LHCN-M2 (cell line): Measurements from ENCODE around the gene CXorf49B. TPM values are rescaled to one million over a fixed set of nuclear protein-coding genes. Genes with fewer than 3 reads are reported as not detected.

Source experiments
- DNase-seq: peaks from one replicate; pipeline ENCODE4 v3.0.0-alpha.2; 2012; ENCODE audit warnings: low read depth
- total RNA-seq: library from RNA; depleted of rRNA; stranded (reverse); fragments of >200 nt; gene quantifications from 2 replicates; pipeline ENCODE4 v1.2.3, GENCODE V29; 2014; rRNA removed

The CXorf49B gene
- total RNA-seq, 1 experiment from 2014 or later = not detected

DNA sequence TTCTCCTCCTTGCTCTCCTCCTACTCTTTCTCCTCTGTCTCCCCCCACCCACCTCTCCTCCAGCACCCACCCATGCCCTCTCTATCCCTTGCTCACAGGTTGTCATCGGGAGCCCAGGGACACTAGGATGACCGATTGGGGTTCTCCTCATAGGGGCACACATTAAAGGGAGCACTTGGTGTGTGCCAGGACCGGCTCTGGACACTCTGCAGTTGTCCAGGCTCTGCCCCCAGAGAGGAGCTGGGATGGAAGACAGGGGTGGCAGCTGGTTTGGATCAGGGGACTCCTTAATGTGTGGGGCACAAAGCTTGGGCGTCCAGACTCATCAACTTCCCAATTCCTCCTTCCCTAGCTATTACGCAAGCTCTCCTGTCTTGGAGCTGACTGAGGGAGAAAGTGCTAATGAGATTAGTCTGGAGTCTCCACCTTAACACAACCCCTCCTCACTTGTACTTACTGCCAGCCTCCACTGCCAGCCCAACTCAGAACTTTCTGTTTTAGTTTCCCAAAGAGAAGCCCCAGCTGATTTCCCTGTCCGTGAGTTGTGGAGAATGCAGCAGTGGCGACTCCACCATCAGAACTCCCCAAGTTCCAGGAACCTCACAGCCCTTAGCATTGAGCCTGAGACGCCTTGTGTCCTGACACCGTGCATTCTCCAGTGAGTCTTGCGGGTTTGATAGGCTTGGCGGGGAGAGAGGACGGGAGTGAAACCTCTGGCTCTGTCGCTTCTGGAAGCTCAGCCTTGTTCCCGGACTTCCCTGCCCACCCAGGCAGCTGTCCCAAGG lies 52.2 kb downstream of the CXorf49B start:
- DNase-seq = no peak

- DNase-seq = no peak
Observed at GRCh38 chrX:71815906-71816156, 52.7 kb downstream of the CXorf49B start.

Other genes starting within 250 kb of the CXorf49B start
- 48.3 and 55.3 TPM in 2 replicates for gene OGT, start 230.2 kb upstream of the CXorf49B start, total RNA-seq
- 2.1 and 2.2 TPM in 2 replicates for gene GCNA, start 184.9 kb upstream of the CXorf49B start, total RNA-seq
- not detected in 2 replicates for gene CXCR3, start 144.8 kb upstream of the CXorf49B start, total RNA-seq
- gene CXorf49, start 45.1 kb upstream of the CXorf49B start, total RNA-seq = not detected in 2 replicates
- 0.06 and 0.23 TPM in 2 replicates for gene NHSL2, start 147.5 kb downstream of the CXorf49B start, total RNA-seq